Endothelial cell of umbilical vein (primary cell): Measurements from ENCODE around the gene RNF187. TPM values are rescaled to one million over a fixed set of nuclear protein-coding genes. Genes with fewer than 3 reads are reported as not detected.

Source experiments
- BruUV-seq: library from RNA; stranded (reverse); fragments of 400-500 nt; replicated peaks from 2 replicates; lab custom pipeline; 2021; lab: Mats Ljungman, UMichigan
- CTCF ChIA-PET: fragments of 300-600, 350-600 bp; sonication (Branson Sonifier 250); formaldehyde crosslinking; loops from one replicate; lab custom pipeline; 2021; ENCODE audit warnings: antibody characterized with exemption, inconsistent platforms; lab: Charles Lee
- POLR2A ChIA-PET: fragments of 300-600, 350-600 bp; sonication (Branson Sonifier 250); formaldehyde crosslinking; loops from one replicate; lab custom pipeline; 2021; ENCODE audit warnings: antibody characterized with exemption, inconsistent platforms; lab: Charles Lee
- DNase-seq: peaks from one replicate; pipeline ENCODE4 v3.0.0-alpha.2; 2011; ENCODE audit warnings: low read depth, low spot score
- FAIRE-seq: peaks from 2 replicates; lab custom pipeline; 2011; peaks lifted over from hg19 to GRCh38; lab: Jason Lieb, UNC
- H2AFZ ChIP-seq: 2 replicates; pipeline ENCODE4 v1.6.0; 2012; ENCODE audit warnings: low read depth, low read length, control low read depth, inconsistent platforms
- H3K27ac ChIP-seq: 2 replicates; pipeline ENCODE4 v1.5.1; 2011; ENCODE audit warnings: low read depth, mild to moderate bottlenecking, control low read depth, low read length, moderate library complexity; ENCODE audit not compliant: insufficient read depth
- H3K27me3 ChIP-seq, 2 experiments: 2 replicates each; pipeline versions ENCODE4 v1.6.0 to v1.6.1; 2011; ENCODE audit warnings: low read length in 2 of 2, mixed read lengths in 1 of 2; ENCODE audit not compliant: control insufficient read depth in 2 of 2, insufficient read depth in 2 of 2
- H3K36me3 ChIP-seq, 2 experiments: 2 replicates in 1 of 2; 3 replicates in 1 of 2; pipeline ENCODE4 v1.5.1; 2011; ENCODE audit warnings: low read length in 2 of 2, mild to moderate bottlenecking in 1 of 2, moderate library complexity in 1 of 2; ENCODE audit not compliant: control insufficient read depth in 2 of 2, insufficient read depth in 2 of 2; ENCODE audit errors: extremely low read depth in 1 of 2
- H3K4me1 ChIP-seq: 3 replicates; pipeline ENCODE4 v1.5.1; 2011; ENCODE audit warnings: mild to moderate bottlenecking, low read length; ENCODE audit not compliant: control insufficient read depth, insufficient read depth; ENCODE audit errors: extremely low read depth
- H3K4me2 ChIP-seq: 2 replicates; pipeline ENCODE4 v1.6.1; 2011; ENCODE audit warnings: low read length, control low read depth, mixed read lengths; ENCODE audit not compliant: insufficient read depth
- H3K4me3 ChIP-seq, 3 experiments: fragments of 200-600 bp in 1 of 3; sonication (generic), shearing (Covaris generic) in 1 of 3; replicated peaks in 1 of 3; 2 replicates each; pipeline ENCODE4 v1.5.1; 2011 to 2016; ENCODE audit warnings: control low read depth in 3 of 3, low read length in 3 of 3, mild to moderate bottlenecking in 2 of 3, inconsistent platforms in 1 of 3, low read depth in 1 of 3, moderate library complexity in 1 of 3; ENCODE audit not compliant: insufficient read depth in 1 of 3
- H3K79me2 ChIP-seq: 2 replicates; pipeline ENCODE4 v1.6.0; 2012; ENCODE audit warnings: low read length, inconsistent platforms; ENCODE audit not compliant: control insufficient read depth, insufficient read depth
- H3K9ac ChIP-seq: replicated peaks from 2 replicates; pipeline ENCODE3; 2011; ENCODE audit warnings: low read length, control low read depth; ENCODE audit not compliant: insufficient read depth; ENCODE audit errors: extremely low read depth
- H3K9me1 ChIP-seq: replicated peaks from 3 replicates; pipeline ENCODE4 v1.6.0; 2011; ENCODE audit warnings: mild to moderate bottlenecking, low read length; ENCODE audit not compliant: control insufficient read depth, insufficient read depth; ENCODE audit errors: extremely low read depth
- H3K9me3 ChIP-seq: replicated peaks from 2 replicates; pipeline ENCODE4 v1.5.1; 2012; ENCODE audit warnings: low read length, inconsistent platforms; ENCODE audit not compliant: control insufficient read depth, insufficient read depth
- H4K20me1 ChIP-seq: replicated peaks from 2 replicates; pipeline ENCODE3; 2011; ENCODE audit warnings: mild to moderate bottlenecking, low read length; ENCODE audit not compliant: control insufficient read depth, insufficient read depth; ENCODE audit errors: extremely low read depth
- CTCF ChIP-seq, 2 donors: IDR thresholded peaks; 1 replicate in 1 of 2; 2 replicates in 1 of 2; pipeline ENCODE4 v1.5.1; 2011; ENCODE audit warnings: low read length in 2 of 2, mild to moderate bottlenecking in 2 of 2, moderate library complexity in 2 of 2, control low read depth in 1 of 2, inconsistent platforms in 1 of 2, low read depth in 1 of 2; ENCODE audit not compliant: insufficient read depth in 1 of 2; ENCODE audit errors: extremely low read depth in 1 of 2
- EZH2 ChIP-seq: IDR thresholded peaks from 2 replicates; pipeline ENCODE4 v1.6.1; 2012; ENCODE audit warnings: borderline replicate concordance, low read depth, mild to moderate bottlenecking, moderate library complexity, low read length, inconsistent platforms; ENCODE audit not compliant: severe bottlenecking
- FOS ChIP-seq: IDR thresholded peaks from 2 replicates; pipeline ENCODE4 v1.6.1; 2011; ENCODE audit warnings: mild to moderate bottlenecking, low read length, moderate library complexity, borderline replicate concordance; ENCODE audit not compliant: insufficient read depth
- GATA2 ChIP-seq: IDR thresholded peaks from 2 replicates; pipeline ENCODE4 v1.7.0; 2011; ENCODE audit warnings: low read depth, mild to moderate bottlenecking, moderate library complexity, mixed read lengths, low read length; ENCODE audit not compliant: insufficient read length, insufficient read depth
- JUN ChIP-seq: IDR thresholded peaks from 2 replicates; pipeline ENCODE4 v1.6.1; 2011; ENCODE audit warnings: borderline replicate concordance, low read depth; ENCODE audit not compliant: insufficient read length, insufficient read depth
- MAX ChIP-seq: IDR thresholded peaks from 2 replicates; pipeline ENCODE4 v1.6.1; 2011; ENCODE audit not compliant: insufficient read depth, insufficient read length
- MYC ChIP-seq: IDR thresholded peaks from one replicate; pipeline ENCODE4 v1.6.1; 2011; ENCODE audit warnings: mild to moderate bottlenecking, low read depth, low read length
- POLR2A ChIP-seq: IDR thresholded peaks from 2 replicates; pipeline ENCODE4 v1.6.1; 2012; ENCODE audit warnings: low read depth, mild to moderate bottlenecking, control low read depth, low read length
- POLR2AphosphoS5 ChIP-seq: IDR thresholded peaks from 2 replicates; pipeline ENCODE4 v1.6.1; 2012; ENCODE audit warnings: low read depth, mild to moderate bottlenecking, control low read depth, low read length, moderate library complexity; ENCODE audit not compliant: insufficient read depth
- dilution Hi-C: fragments of 300-500 bp; cut with MboI; formaldehyde crosslinking; loops from one replicate; pipeline ENCODE4 v1.15.0; 2019; ENCODE audit warnings: low sequenced_read_pairs; ENCODE audit not compliant: extremely low pct_ligation_motif_present
- intact Hi-C: fragments of 100-400 bp; cut with micrococcal nuclease; formaldehyde crosslinking; loops from one replicate; pipeline ENCODE4 v1.10.0; 2022
- polyA plus RNA-seq, 4 experiments: library from polyadenylated mRNA; depleted of rRNA in 3 of 4; stranded (reverse) in 3 of 4; unstranded in 1 of 4; fragments of >200 nt; gene quantifications; 2 replicates each; pipeline versions ENCODE4 v1.2.1 to v1.2.3, GENCODE V29; 2011 to 2012; ENCODE audit warnings: missing spikeins in 1 of 4
- total RNA-seq: library from RNA; stranded (reverse); gene quantifications from 2 replicates; pipeline ENCODE4 v1.2.3, GENCODE V29; 2021

RNF187 gene
- total and polyA plus RNA-seq, 2 donors (not counting 3 experiments of a cell fraction or from before 2014, with no cell fraction given): 48.0 to 86.4 TPM

GRCh38 chr1:228463009-228463558, 24.1 kb upstream of the RNF187 start:
- H3K36me3 ChIP-seq: no peaks in the 10 kb centered on the region
- no peak overlapping the region for H2AFZ ChIP-seq
- no peaks in the 10 kb centered on the region for H3K9me1 ChIP-seq
- ChIA-PET CTCF (interaction anchor here (1.9 kb wide), 1 partner anchor 9 kb away, joined by 5 read pairs; no protein-coding TSS in a partner anchor), POLR2A (no interaction called here)
- no peak overlapping the region for H3K27ac ChIP-seq
- DNase-seq (no peak), FAIRE-seq (no peak)
- H4K20me1 ChIP-seq: no peaks in the 10 kb centered on the region
- H3K4me1 ChIP-seq: peaks cover 11% of the 10 kb centered on the region
- H3K79me2 ChIP-seq: no peaks in the 10 kb centered on the region
- intact Hi-C loops (no loop called here), dilution Hi-C loops (no loop called here)
- H3K9ac ChIP-seq: no peak overlapping the region
- peaks cover 43 to 57% of the 10 kb centered on the region in 2 experiments for H3K27me3 ChIP-seq
- H3K4me2 ChIP-seq: no peak overlapping the region
- no peaks in the 10 kb centered on the region for H3K9me3 ChIP-seq
- no TSS peak for BruUV-seq
- no peak overlapping the region for H3K4me3 ChIP-seq
- no peak for TF ChIP-seq JUN
- no peak for TF ChIP-seq MYC
- TF ChIP-seq MAX: no peak
- TF ChIP-seq POLR2A: no peak
- TF ChIP-seq GATA2: no peak
- TF ChIP-seq FOS: no peak
- TF ChIP-seq EZH2: no peak
- no peak for TF ChIP-seq CTCF (IDR thresholded peaks at IDR 0.05; ENCODE audit: extremely low read depth in 1 of 2, insufficient read depth in 1 of 2, low read depth in 1 of 2, low read length in 2 of 2)
- no peak for TF ChIP-seq POLR2AphosphoS5
